IMR-90 (cell line): ENCODE results near the gene PKHD1. TPM values are rescaled to one million over a fixed set of nuclear protein-coding genes. Genes with fewer than 3 reads are reported as not detected.

Experiments used
- ATAC-seq: fragments of 200-7000 bp; cut with Tn5 transposase; 2 replicates; pipeline ENCODE4 v1.9.1; 2020; ENCODE audit warnings: low read depth, mild to moderate bottlenecking, moderate library complexity
- BruUV-seq: library from RNA; stranded (reverse); fragments of 400-500 nt; replicated peaks from 2 replicates; lab custom pipeline; 2021; lab: Mats Ljungman, UMichigan
- CTCF ChIA-PET: fragments of 300-600 bp; formaldehyde crosslinking; extraction: SDS; loops from one replicate; lab custom pipeline; 2021; ENCODE audit warnings: antibody characterized with exemption; lab: Yijun Ruan, JAX
- POLR2A ChIA-PET: fragments of 300-600 bp; sonication (Branson Sonifier 250); formaldehyde crosslinking; loops from one replicate; lab custom pipeline; 2022; ENCODE audit warnings: antibody characterized with exemption; ENCODE audit not compliant: unreplicated experiment; lab: Charles Lee
- DNase-seq: peaks from one replicate; pipeline ENCODE4 v3.0.0; 2013
- H2AFZ ChIP-seq: replicated peaks from 2 replicates; pipeline ENCODE3; 2013; ENCODE audit warnings: low read length, mild to moderate bottlenecking; ENCODE audit not compliant: poor library complexity
- H2AK5ac ChIP-seq: 2 replicates; pipeline ENCODE4 v1.6.1; 2013; ENCODE audit warnings: low read depth, low read length, inconsistent platforms
- H2AK9ac ChIP-seq: replicated peaks from 2 replicates; pipeline ENCODE3; 2013; ENCODE audit warnings: mild to moderate bottlenecking, low read depth, low read length, moderate library complexity; ENCODE audit not compliant: poor library complexity
- H2BK120ac ChIP-seq: 2 replicates; pipeline ENCODE4 v1.6.1; 2013; ENCODE audit warnings: low read depth, low read length, inconsistent platforms
- H2BK15ac ChIP-seq: 3 replicates; pipeline ENCODE4 v1.6.1; 2013; ENCODE audit warnings: low read depth, low read length, inconsistent platforms
- H2BK20ac ChIP-seq: 2 replicates; pipeline ENCODE4 v1.6.1; 2013; ENCODE audit warnings: low read depth, mild to moderate bottlenecking, inconsistent platforms, low read length, moderate library complexity
- H2BK5ac ChIP-seq: 2 replicates; pipeline ENCODE4 v1.6.1; 2013; ENCODE audit warnings: mild to moderate bottlenecking, low read depth, low read length, inconsistent platforms; ENCODE audit not compliant: poor library complexity, severe bottlenecking
- H3K14ac ChIP-seq: replicated peaks from 2 replicates; pipeline ENCODE4 v1.6.1; 2013; ENCODE audit warnings: low read depth, low read length, inconsistent platforms
- H3K18ac ChIP-seq: 2 replicates; pipeline ENCODE4 v1.6.1; 2013; ENCODE audit warnings: low read depth, low read length, control low read depth
- H3K23ac ChIP-seq: 2 replicates; pipeline ENCODE4 v1.6.1; 2013; ENCODE audit warnings: low read depth, low read length, inconsistent platforms
- H3K27ac ChIP-seq: 2 replicates; pipeline ENCODE4 v1.5.1; 2013; ENCODE audit warnings: mild to moderate bottlenecking, control low read depth, low read length; ENCODE audit not compliant: insufficient read depth
- H3K27me3 ChIP-seq: 2 replicates; pipeline ENCODE4 v1.6.1; 2013; ENCODE audit warnings: low read length; ENCODE audit not compliant: control insufficient read depth, insufficient read depth
- H3K36me3 ChIP-seq: 2 replicates; pipeline ENCODE4 v1.6.1; 2013; ENCODE audit warnings: low read length, mixed read lengths; ENCODE audit not compliant: control insufficient read depth, insufficient read depth
- H3K4ac ChIP-seq: 2 replicates; pipeline ENCODE4 v1.6.1; 2013; ENCODE audit warnings: low read depth, low read length, inconsistent platforms
- H3K4me1 ChIP-seq: 2 replicates; pipeline ENCODE4 v1.6.1; 2013; ENCODE audit warnings: low read length, mixed read lengths; ENCODE audit not compliant: control insufficient read depth, insufficient read depth
- H3K4me2 ChIP-seq: 2 replicates; pipeline ENCODE4 v1.6.1; 2013; ENCODE audit warnings: low read depth, mild to moderate bottlenecking, control low read depth, low read length, moderate library complexity
- H3K4me3 ChIP-seq: 2 replicates; pipeline ENCODE4 v1.5.1; 2013; ENCODE audit warnings: low read depth, mild to moderate bottlenecking, control low read depth, low read length, moderate library complexity; ENCODE audit not compliant: insufficient read depth
- H3K56ac ChIP-seq: 2 replicates; pipeline ENCODE4 v1.6.1; 2013; ENCODE audit warnings: low read length, inconsistent platforms; ENCODE audit not compliant: insufficient read depth; ENCODE audit errors: extremely low read depth
- H3K79me1 ChIP-seq, 2 experiments: 2 replicates each; pipeline ENCODE4 v1.6.1; 2013; ENCODE audit warnings: low read length in 2 of 2, inconsistent platforms in 1 of 2, low read depth in 1 of 2
- H3K9ac ChIP-seq: 2 replicates; pipeline ENCODE4 v1.6.1; 2013; ENCODE audit warnings: low read depth, low read length, control low read depth
- H3K9me1 ChIP-seq: 2 replicates; pipeline ENCODE4 v1.6.1; 2013; ENCODE audit warnings: low read length, inconsistent platforms; ENCODE audit not compliant: insufficient read depth
- H3K9me3 ChIP-seq: 2 replicates; pipeline ENCODE4 v1.6.1; 2013; ENCODE audit warnings: low read length; ENCODE audit not compliant: control insufficient read depth, insufficient read depth
- H4K20me1 ChIP-seq: 2 replicates; pipeline ENCODE4 v1.6.1; 2013; ENCODE audit warnings: low read length, inconsistent platforms; ENCODE audit not compliant: insufficient read depth
- H4K5ac ChIP-seq: 2 replicates; pipeline ENCODE4 v1.6.1; 2013; ENCODE audit warnings: mild to moderate bottlenecking, low read depth, low read length, control low read depth
- H4K8ac ChIP-seq, 2 experiments: 2 replicates each; pipeline ENCODE4 v1.6.1; 2013; ENCODE audit warnings: low read depth in 2 of 2, low read length in 2 of 2, control low read depth in 1 of 2, inconsistent platforms in 1 of 2
- H4K91ac ChIP-seq: 2 replicates; pipeline ENCODE4 v1.6.1; 2013; ENCODE audit warnings: low read depth, low read length, inconsistent platforms; ENCODE audit not compliant: insufficient read depth
- BHLHE40 ChIP-seq: fragments of 150-350 bp; IDR thresholded peaks from 2 replicates; pipeline ENCODE4 v1.6.1; 2016; ENCODE audit warnings: mild to moderate bottlenecking, low read depth, low read length
- CEBPB ChIP-seq: IDR thresholded peaks from 2 replicates; pipeline ENCODE4 v1.6.1; 2012; ENCODE audit warnings: low read depth, low read length, improper control_type of control experiment
- CHD1 ChIP-seq: IDR thresholded peaks from 2 replicates; pipeline ENCODE4 v1.6.1; 2012; ENCODE audit warnings: low read depth, low read length, improper control_type of control experiment
- MXI1 ChIP-seq: IDR thresholded peaks from 2 replicates; pipeline ENCODE4 v1.6.1; 2012; ENCODE audit warnings: low read depth, mild to moderate bottlenecking, low read length, moderate library complexity, borderline replicate concordance
- NFE2L2 ChIP-seq: fragments of 150-350 bp; IDR thresholded peaks from 2 replicates; pipeline ENCODE4 v1.6.1; 2016; ENCODE audit warnings: low read depth, mild to moderate bottlenecking, low read length
- POLR2A ChIP-seq: IDR thresholded peaks from 2 replicates; pipeline ENCODE4 v1.6.1; 2012; ENCODE audit warnings: mild to moderate bottlenecking, low read depth, low read length
- SMC3 ChIP-seq: fragments of 150-350 bp; IDR thresholded peaks from 2 replicates; pipeline ENCODE4 v1.6.1; 2016; ENCODE audit warnings: low read depth, mild to moderate bottlenecking, antibody characterized with exemption, low read length, moderate library complexity
- WGBS, 2 experiments: methylation state at CpG; one replicate each; pipeline versions ENCODE4 v1.1.5 to v1.1.7; 2013; ENCODE audit warnings: missing lambda C conversion rate in 2 of 2; ENCODE audit not compliant: insufficient read length in 1 of 2; ENCODE audit errors: extremely low coverage in 2 of 2; 5-methylcytosine and 5-hydroxymethylcytosine counted together
- dilution Hi-C: fragments of 300-500 bp; cut with HindIII; formaldehyde crosslinking; loops from one replicate; pipeline ENCODE4 v1.14.3; 2018; ENCODE audit warnings: low sequenced_read_pairs; ENCODE audit not compliant: unreplicated experiment
- in situ Hi-C: fragments of 300-500 bp; cut with MboI; formaldehyde crosslinking; loops from 3 replicates; pipeline ENCODE4 v1.14.3; 2019; ENCODE audit warnings: low sequenced_read_pairs, inconsistent platforms, mixed read lengths
- intact Hi-C: fragments of 100-400 bp; cut with micrococcal nuclease; formaldehyde crosslinking; loops from 2 replicates; pipeline ENCODE4 v1.10.0; 2022
- polyA plus RNA-seq, 3 experiments: library from polyadenylated mRNA; depleted of rRNA; stranded (reverse); fragments of >200 nt; gene quantifications; 2 replicates each; pipeline ENCODE4 v1.2.3, GENCODE V29; 2012; ENCODE audit warnings: low replicate concordance in 1 of 3
- total RNA-seq: library from RNA; depleted of rRNA; stranded (reverse); fragments of >200 nt; gene quantifications from 2 replicates; pipeline ENCODE4 v1.2.3, GENCODE V29; 2012
- TF ChIP-seq, protein P1 (sequence below): fragments of 150-350 bp; IDR thresholded peaks from 2 replicates; pipeline ENCODE4 v1.6.1; 2016; ENCODE audit warnings: low read depth, mild to moderate bottlenecking, low read length, moderate library complexity, borderline replicate concordance
- TF ChIP-seq, protein P2 (sequence below): conservative IDR thresholded peaks from 2 replicates; pipeline ENCODE4 v1.5.1; 2012; ENCODE audit warnings: mild to moderate bottlenecking, low read depth, low read length, improper control_type of control experiment

PKHD1 gene
- total and polyA plus RNA-seq, 2 of the 4 experiments (the other 2 are of a cell fraction) = not detected

DNA sequence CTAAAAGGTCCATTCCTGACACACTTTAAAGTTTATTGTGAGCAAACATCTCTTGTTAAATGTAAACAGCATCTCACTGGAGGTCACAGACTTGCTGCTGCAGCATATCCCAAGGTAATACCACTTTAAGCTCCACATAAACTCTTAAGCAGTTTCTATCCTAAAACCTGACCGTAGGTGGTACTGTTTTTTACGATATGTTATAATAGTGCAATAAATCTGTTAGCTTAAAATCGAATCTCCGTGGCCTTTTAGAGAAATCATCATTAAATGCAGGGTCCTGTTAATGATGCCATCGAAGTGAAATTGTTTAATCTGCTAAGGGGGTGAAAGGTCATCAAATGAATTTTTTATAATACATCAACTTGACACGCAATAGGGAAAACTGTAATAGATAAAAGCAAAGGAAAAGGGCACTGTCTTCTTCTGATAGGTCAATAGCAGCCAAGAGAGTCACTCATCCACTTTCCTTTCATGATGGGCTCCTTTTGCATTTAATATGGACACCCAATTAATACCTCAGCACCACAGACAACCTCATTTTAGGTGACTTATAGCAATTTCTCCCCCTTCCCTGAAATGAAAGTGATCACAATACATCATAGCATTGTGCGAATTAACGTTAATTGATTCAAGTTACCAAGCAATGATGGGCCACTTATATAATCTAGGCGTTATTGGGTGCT lies 436.1 kb downstream of the PKHD1 start:
- H3K27me3 ChIP-seq = no peaks in the 10 kb centered on the region
- TF ChIP-seq, protein P1, sequence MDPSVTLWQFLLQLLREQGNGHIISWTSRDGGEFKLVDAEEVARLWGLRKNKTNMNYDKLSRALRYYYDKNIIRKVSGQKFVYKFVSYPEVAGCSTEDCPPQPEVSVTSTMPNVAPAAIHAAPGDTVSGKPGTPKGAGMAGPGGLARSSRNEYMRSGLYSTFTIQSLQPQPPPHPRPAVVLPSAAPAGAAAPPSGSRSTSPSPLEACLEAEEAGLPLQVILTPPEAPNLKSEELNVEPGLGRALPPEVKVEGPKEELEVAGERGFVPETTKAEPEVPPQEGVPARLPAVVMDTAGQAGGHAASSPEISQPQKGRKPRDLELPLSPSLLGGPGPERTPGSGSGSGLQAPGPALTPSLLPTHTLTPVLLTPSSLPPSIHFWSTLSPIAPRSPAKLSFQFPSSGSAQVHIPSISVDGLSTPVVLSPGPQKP = no peak
- TF ChIP-seq BHLHE40 (no peak), CHD1 (no peak), POLR2A (no peak), SMC3 (no peak), CEBPB (no peak), MXI1 (no peak), NFE2L2 (no peak)
- TF ChIP-seq, protein P2, sequence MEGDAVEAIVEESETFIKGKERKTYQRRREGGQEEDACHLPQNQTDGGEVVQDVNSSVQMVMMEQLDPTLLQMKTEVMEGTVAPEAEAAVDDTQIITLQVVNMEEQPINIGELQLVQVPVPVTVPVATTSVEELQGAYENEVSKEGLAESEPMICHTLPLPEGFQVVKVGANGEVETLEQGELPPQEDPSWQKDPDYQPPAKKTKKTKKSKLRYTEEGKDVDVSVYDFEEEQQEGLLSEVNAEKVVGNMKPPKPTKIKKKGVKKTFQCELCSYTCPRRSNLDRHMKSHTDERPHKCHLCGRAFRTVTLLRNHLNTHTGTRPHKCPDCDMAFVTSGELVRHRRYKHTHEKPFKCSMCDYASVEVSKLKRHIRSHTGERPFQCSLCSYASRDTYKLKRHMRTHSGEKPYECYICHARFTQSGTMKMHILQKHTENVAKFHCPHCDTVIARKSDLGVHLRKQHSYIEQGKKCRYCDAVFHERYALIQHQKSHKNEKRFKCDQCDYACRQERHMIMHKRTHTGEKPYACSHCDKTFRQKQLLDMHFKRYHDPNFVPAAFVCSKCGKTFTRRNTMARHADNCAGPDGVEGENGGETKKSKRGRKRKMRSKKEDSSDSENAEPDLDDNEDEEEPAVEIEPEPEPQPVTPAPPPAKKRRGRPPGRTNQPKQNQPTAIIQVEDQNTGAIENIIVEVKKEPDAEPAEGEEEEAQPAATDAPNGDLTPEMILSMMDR = no peak
- no peaks in the 10 kb centered on the region for H3K79me1 ChIP-seq
- no peak overlapping the region for H2AK9ac ChIP-seq
- no peak overlapping the region for H4K91ac ChIP-seq
- H2BK5ac ChIP-seq = no peak overlapping the region
- H3K36me3 ChIP-seq = no peaks in the 10 kb centered on the region
- no peak overlapping the region for H4K5ac ChIP-seq
- no peak overlapping the region for H4K8ac ChIP-seq
- whole genome bisulfite sequencing, 2 experiments = no CpG with 5 or more reads among the region's 9 CpGs
- no peak overlapping the region for H3K23ac ChIP-seq
- H3K4me1 ChIP-seq = no peaks in the 10 kb centered on the region
- no peak overlapping the region for H2AK5ac ChIP-seq
- H3K9me1 ChIP-seq = no peaks in the 10 kb centered on the region
- H3K4ac ChIP-seq = no peak overlapping the region
- H2BK120ac ChIP-seq = no peak overlapping the region
- H4K20me1 ChIP-seq = no peaks in the 10 kb centered on the region
- CTCF ChIA-PET = no interaction called here
- no peak overlapping the region for H3K18ac ChIP-seq
- no peak overlapping the region for H3K14ac ChIP-seq
- no peak overlapping the region for H3K27ac ChIP-seq
- H3K56ac ChIP-seq = no peak overlapping the region
- no peak overlapping the region for H3K4me2 ChIP-seq
- in situ Hi-C loops = no loop called here
- POLR2A ChIA-PET = no interaction called here
- ATAC-seq = no peak
- H2BK20ac ChIP-seq = no peak overlapping the region
- dilution Hi-C loops = no loop called here
- intact Hi-C loops = no loop called here
- H2AFZ ChIP-seq = no peak overlapping the region
- no peak overlapping the region for H3K9ac ChIP-seq
- H3K9me3 ChIP-seq = peaks cover 5% of the 10 kb centered on the region; the same call in 1 of the 2 replicates
- BruUV-seq = no TSS peak
- DNase-seq = no peak
- no peak overlapping the region for H3K4me3 ChIP-seq
- H2BK15ac ChIP-seq = no peak overlapping the region
